H1 (cell line): ENCODE measurements around the gene TNRC6A.
"Not testable (repeated sequence)": the region's sequence is repeated elsewhere in the genome, so short reads cannot be mapped to it uniquely, and the experiment has no call there.

Experiments
- CEBPB ChIP-seq: IDR thresholded peaks from 2 replicates; pipeline ENCODE4 v1.6.1; 2012; ENCODE audit warnings: low read depth, low read length
- EP300 ChIP-seq, 2 experiments: IDR thresholded peaks; 1 replicate in 1 of 2; 2 replicates in 1 of 2; pipeline ENCODE4 v1.6.1; 2011 to 2012; ENCODE audit warnings: low read depth in 2 of 2, low read length in 2 of 2, mild to moderate bottlenecking in 2 of 2, borderline replicate concordance in 1 of 2, inconsistent platforms in 1 of 2, moderate library complexity in 1 of 2
- POLR2A ChIP-seq, 2 experiments: IDR thresholded peaks; 1 replicate in 1 of 2; 2 replicates in 1 of 2; pipeline ENCODE4 v1.6.1; 2011; ENCODE audit warnings: low read depth in 2 of 2, low read length in 2 of 2, mild to moderate bottlenecking in 2 of 2; ENCODE audit errors: control extremely low read depth in 1 of 2
- POLR2AphosphoS5 ChIP-seq: IDR thresholded peaks from 2 replicates; pipeline ENCODE4 v1.6.1; 2011; ENCODE audit warnings: low read depth, low read length
- RBBP5 ChIP-seq: IDR thresholded peaks from 2 replicates; pipeline ENCODE4 v1.7.1; 2012; ENCODE audit warnings: low read depth, mild to moderate bottlenecking, inconsistent platforms, low read length, moderate library complexity, borderline replicate concordance
- RNF2 ChIP-seq: fragments of 200-900, 300-1000 bp; sonication (generic); IDR thresholded peaks from 2 replicates; pipeline ENCODE4 v1.7.1; 2016; ENCODE audit warnings: borderline replicate concordance, low read depth, mild to moderate bottlenecking, antibody characterized with exemption, low read length; ENCODE audit not compliant: poor library complexity, severe bottlenecking; ENCODE audit errors: missing control alignments
- SP1 ChIP-seq: IDR thresholded peaks from 2 replicates; pipeline ENCODE4 v1.6.1; 2011; ENCODE audit warnings: low read depth, low read length
- TAF1 ChIP-seq: IDR thresholded peaks from 2 replicates; pipeline ENCODE4 v1.6.1; 2011; ENCODE audit warnings: mild to moderate bottlenecking, low read depth, low read length
- YY1 ChIP-seq: IDR thresholded peaks from 2 replicates; pipeline ENCODE4 v1.6.1; 2011; ENCODE audit warnings: low read depth, mild to moderate bottlenecking, low read length
- ZNF274 ChIP-seq: IDR thresholded peaks from 2 replicates; pipeline ENCODE4 v1.7.0; 2012; ENCODE audit warnings: low read length, borderline replicate concordance; ENCODE audit errors: extremely low read depth
- TF ChIP-seq, protein P1 (sequence below), 3 experiments: IDR thresholded peaks; 1 replicate in 2 of 3; 2 replicates in 1 of 3; pipeline versions ENCODE4 v1.5.1 to v1.6.1; 2011; ENCODE audit warnings: low read length in 3 of 3, mild to moderate bottlenecking in 3 of 3, inconsistent platforms in 2 of 3, low read depth in 1 of 3, moderate library complexity in 1 of 3; ENCODE audit not compliant: insufficient read depth in 1 of 3; ENCODE audit errors: control extremely low read depth in 1 of 3
- TF ChIP-seq, protein P2 (sequence below): IDR thresholded peaks from 2 replicates; pipeline ENCODE4 v1.6.1; 2011; ENCODE audit warnings: low read depth, mild to moderate bottlenecking, low read length; ENCODE audit not compliant: insufficient read depth
- TF ChIP-seq, protein P3 (sequence below): IDR thresholded peaks from 2 replicates; pipeline ENCODE4 v1.6.1; 2012; ENCODE audit warnings: inconsistent platforms

DNA sequence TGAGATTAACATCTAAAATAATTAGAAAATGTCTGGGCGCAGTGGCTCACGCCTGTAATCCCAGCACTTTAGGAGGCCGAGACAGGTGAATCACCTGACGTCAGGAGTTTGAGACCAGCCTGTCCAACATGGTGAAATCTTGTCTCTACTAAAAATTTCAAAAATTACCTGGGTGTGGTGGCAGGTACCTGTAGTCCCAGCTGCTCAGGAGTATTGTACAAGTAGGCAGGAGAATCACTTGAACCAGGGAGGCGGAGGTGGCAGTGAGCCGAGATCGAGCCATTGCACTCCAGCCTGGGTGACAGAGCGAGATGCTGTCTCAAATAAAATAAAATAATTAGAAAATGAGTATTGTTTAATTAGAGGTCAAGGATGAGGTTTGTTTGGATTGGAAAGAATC, 13.2 kb downstream of the TNRC6A start:
- TF ChIP-seq EP300 (IDR thresholded peaks at IDR 0.05; ENCODE audit: borderline replicate concordance in 1 of 2, low read depth in 2 of 2, low read length in 2 of 2); POLR2AphosphoS5; SP1; CEBPB; TAF1; RNF2; POLR2A (IDR thresholded peaks at IDR 0.05; ENCODE audit: control extremely low read depth in 1 of 2, low read depth in 2 of 2, low read length in 2 of 2); RBBP5; YY1; ZNF274: not testable (repeated sequence)
- TF ChIP-seq, protein P1, sequence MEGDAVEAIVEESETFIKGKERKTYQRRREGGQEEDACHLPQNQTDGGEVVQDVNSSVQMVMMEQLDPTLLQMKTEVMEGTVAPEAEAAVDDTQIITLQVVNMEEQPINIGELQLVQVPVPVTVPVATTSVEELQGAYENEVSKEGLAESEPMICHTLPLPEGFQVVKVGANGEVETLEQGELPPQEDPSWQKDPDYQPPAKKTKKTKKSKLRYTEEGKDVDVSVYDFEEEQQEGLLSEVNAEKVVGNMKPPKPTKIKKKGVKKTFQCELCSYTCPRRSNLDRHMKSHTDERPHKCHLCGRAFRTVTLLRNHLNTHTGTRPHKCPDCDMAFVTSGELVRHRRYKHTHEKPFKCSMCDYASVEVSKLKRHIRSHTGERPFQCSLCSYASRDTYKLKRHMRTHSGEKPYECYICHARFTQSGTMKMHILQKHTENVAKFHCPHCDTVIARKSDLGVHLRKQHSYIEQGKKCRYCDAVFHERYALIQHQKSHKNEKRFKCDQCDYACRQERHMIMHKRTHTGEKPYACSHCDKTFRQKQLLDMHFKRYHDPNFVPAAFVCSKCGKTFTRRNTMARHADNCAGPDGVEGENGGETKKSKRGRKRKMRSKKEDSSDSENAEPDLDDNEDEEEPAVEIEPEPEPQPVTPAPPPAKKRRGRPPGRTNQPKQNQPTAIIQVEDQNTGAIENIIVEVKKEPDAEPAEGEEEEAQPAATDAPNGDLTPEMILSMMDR (IDR thresholded peaks at IDR 0.05; ENCODE audit: control extremely low read depth in 1 of 3, insufficient read depth in 1 of 3, low read depth in 1 of 3, low read length in 3 of 3) = not testable (repeated sequence)
- TF ChIP-seq, protein P2, sequence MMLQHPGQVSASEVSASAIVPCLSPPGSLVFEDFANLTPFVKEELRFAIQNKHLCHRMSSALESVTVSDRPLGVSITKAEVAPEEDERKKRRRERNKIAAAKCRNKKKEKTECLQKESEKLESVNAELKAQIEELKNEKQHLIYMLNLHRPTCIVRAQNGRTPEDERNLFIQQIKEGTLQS = not testable (repeated sequence)
- TF ChIP-seq, protein P3, sequence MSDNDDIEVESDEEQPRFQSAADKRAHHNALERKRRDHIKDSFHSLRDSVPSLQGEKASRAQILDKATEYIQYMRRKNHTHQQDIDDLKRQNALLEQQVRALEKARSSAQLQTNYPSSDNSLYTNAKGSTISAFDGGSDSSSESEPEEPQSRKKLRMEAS = not testable (repeated sequence)
